ENCODE results near the gene TPSD1.
"Not testable (repeated sequence)": the region's sequence is repeated elsewhere in the genome, so short reads cannot be mapped to it uniquely, and the experiment has no call there.

TPSD1 gene

GRCh38 chr16:1262846-1263221, 7.0 kb downstream of the TPSD1 start:
- no peak for DNase-seq (ENCODE audit: low read depth)

DNA sequence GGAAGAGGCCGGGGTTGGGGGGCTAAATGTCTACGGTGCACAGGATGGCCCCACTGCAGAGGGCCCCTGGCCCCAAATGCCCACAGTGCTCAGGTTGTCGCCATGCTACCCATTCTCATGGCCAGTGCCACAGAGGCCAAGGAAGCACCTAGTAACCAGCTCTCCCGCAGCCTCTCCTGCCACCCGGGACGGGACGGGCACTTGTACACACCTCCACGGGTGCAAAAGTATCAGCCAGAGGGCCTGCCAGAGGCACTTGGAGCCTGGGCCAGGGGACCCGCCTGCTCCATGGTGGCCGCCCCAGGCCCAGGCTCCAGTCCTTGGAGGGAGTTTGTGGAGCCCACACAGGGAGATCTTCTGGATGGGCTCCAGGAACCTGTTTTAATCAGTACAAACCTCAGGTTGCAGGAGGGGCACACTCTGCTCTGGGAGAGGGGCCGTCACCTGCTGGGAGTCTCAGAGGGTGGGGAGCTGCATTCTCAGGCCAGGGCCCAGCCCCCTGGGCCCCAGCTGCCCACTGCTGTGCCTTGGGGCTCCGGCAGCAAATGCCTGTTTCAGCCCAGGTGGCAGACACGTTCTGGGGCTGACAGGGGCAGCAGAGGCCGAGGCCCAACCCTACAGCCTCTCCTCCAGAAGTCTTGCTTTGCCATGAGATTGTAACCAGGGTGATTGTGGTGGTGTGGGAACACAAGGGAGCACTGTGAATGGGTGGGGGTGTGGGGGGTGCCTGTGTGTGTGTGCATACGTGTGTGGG, 7.9 kb downstream of the TPSD1 start:
- DNase-seq (ENCODE audit: low read depth), result no peak

- DNase-seq (ENCODE audit: low read depth), result no peak
Observed at GRCh38 chr16:1264345-1265089, 8.6 kb downstream of the TPSD1 start.

DNA sequence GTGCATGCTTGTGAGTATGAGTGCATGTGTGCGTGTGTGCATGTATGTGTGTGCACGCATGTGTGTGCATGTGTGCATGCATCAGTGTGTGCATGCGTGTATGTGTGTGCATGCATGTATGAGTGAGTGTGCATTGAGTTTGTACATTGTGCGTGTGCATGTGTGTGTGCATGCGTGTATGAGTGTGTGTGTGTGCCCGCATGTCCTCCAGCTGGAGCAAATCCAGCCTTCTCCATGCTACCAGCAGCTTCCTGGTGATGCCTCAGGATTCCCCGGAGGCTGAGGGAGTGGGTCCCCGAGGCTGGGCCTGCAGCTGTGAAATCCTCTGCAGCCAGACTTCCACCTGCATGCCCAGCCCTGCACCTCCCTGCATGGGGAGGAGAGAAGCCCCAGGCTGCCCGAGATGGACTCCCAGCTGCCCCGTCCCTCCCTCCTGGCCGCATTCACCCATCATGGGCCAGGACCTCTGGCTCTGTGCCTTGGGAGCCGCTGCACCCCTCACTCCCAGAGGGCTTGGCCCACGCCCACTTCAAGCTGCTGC, 9.3 kb downstream of the TPSD1 start:
- DNase-seq (ENCODE audit: low read depth), result no peak

DNA sequence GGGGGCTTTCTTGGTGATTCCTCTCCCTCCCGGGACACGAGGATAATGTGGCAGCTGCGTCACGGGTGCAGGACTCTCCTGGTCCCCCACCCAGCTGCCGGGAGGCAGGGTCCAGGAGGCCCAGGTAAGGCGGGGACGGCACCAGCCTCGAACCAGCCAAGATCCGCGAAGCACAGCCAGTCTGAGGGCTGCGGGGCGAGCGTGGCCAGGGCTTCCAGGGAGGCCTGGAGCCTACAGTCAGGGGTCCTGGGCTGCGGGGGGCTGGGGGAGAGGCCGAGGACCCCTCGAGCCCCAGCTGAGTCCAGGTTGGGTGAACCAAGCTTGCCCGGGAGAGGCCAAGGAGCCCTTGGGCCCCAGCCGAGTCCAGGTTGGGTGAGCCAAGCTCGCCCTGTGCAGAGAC, 10.0 kb downstream of the TPSD1 start:
- no peak for DNase-seq (ENCODE audit: low read depth)

DNA sequence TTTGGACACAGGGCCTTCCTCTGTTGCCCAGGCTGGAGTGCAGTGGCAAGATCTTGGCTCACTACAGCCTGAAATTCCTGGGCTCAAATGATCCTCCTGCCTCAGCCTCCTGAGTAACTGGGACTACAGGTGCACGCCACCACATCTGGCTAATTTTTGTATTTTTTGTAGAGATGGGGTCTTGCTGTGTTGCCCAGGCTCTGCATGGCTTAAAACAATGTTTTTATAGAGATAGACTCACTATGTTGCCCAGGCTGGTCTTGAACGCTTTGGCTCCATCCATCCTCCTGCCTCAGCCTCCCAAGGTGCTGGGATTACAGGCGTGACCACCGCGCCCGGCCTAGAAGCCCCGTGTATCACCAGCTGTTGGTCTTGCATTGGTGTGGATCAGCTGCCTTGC, 13.5 kb downstream of the TPSD1 start:
- not testable (repeated sequence) for DNase-seq (ENCODE audit: low read depth)

DNA sequence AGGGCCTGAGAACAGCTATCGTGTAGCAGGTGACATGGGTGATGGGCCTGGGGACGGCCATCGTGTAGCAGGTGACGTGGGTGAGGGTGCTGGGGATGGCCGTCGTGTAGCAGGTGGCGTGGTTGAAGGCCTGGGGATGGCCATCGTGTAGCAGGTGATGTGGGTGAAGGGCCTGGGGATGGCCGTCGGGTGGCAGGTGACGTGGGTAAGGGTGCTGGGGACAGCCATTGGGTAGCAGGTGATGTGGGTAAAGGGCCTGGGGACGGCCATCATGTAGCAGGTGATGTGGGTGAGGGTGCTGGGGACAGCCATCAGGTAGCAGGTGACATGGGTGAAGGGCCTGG, 15.5 kb downstream of the TPSD1 start:
- DNase-seq (ENCODE audit: low read depth), result no peak

DNA sequence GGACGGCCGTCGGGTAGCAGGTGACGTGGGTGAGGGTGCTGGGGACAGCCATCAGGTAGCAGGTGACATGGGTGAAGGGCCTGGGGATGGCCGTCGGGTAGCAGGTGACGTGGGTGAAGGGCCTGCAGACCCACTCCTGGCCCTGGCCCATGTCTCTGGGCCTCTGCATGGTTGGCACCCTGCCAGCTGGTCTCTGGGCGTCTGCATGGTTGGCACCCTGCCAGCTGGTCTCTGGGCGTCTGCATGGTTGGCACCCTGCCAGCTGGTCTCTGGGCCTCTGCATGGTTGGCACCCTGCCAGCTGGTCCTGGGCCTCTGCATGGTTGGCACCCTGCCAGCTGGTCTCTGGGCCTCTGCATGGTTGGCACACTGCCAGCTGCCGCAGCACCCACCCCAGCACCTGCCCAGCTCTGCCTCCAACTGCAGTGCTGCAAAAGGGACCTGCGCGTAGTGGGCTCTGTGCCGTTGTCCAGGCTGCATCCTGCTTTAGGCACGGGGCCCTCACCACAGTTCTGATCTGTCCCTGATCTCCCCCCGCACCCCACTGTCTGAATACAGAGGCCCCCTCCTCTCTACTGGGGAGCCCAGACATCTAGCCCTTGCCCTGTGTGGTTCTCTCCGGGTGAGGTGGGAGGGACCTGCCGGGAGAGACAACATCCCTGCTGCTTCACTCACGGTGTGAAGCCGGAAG, 16.0 kb downstream of the TPSD1 start:
- DNase-seq (ENCODE audit: low read depth), result peak; percentile 25

DNA sequence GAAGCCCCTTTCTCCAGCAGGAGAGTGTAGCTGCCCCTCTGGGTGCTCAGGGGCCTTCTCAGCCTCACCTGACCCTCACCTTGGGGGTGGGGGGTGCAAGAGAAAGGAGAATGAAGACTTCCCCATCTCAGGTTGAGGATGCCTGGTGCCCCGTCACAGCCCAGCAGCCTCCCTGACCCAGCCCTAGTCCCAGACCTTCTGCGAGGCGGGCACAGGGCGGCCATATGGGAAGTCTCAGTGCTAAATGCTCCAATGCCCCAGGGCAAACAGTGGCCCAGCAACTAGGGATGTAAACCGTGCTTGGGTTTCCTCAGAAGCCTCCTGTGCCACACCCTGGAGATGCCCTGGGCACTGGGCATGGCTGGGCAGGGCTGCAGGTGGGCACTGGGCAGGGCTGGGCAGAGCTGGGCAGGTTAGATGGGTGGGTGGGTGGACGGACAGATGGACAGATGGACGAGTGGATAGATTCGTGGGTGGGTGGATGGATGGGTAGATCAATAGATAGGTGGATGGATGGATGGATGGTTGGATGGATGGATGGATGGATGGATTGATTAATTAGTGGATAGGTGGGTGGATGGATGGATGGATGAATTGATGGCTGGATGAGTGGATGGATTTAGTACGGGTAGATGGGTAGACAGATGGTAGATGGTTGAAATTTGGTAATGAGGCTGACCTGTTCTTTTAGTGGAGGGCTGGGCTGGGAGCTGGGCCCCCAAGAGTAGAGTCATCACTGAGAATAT, 16.8 kb downstream of the TPSD1 start:
- DNase-seq (ENCODE audit: low read depth), result no peak

DNA sequence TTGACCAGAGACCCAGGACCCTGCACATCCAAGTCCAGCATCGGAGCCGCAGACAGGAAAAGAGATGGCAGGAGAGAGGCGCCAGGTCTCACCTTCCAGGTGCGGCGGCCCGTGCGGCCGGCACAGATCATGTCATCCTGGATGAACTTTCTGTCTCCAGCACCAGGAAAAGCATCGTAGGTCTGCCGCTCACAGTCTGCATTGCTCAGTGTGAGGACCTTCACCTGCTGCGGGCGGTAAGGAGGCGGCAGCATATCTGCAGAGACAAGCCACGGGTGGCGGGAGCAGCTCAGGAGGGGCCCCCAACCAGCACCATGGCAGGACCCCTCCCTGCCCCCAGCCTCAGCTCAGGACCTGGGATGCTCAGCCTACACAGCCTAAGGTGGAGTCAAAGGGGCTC, 17.9 kb downstream of the TPSD1 start:
- no peak for DNase-seq (ENCODE audit: low read depth)

- DNase-seq (ENCODE audit: low read depth), result no peak
Observed at GRCh38 chr16:1274767-1275166, 18.9 kb downstream of the TPSD1 start.

DNA sequence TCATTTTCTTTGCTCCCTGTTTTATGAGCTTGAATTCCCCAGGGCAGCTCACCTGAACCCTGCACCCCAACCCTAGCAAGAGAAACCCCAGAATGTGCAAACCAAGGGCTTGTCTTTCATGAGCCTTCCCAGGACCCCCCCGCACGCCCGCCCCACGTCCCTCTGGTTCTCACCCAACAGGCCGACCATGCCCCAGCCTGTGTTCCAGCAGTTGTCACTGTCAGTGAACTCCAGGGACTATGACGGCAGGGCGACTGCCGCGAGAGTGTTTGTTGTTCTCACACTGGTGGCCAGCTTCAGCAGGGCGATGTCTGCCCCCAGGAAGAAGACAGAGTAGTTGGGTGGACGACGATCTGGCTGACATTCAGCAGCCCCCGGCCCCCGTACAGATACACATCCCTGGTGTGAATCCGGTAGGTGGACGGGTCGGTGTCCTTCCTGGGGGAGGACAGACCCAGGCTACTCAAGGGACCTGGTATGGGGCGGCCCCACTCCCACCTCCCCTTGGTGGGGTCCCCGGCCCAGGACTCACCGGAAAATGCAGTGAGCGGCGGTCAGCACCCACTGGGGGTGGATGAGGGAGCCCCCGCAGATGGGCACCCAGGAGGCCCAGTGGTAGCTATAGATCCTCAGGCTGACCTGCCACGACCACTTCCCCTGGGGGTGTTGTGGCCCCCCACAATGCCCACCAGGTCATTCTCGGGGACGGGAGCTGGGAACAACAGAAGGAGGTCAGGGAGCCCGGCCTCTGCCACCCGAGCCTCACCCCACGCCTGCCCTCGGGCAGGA, 20.1 kb downstream of the TPSD1 start:
- DNase-seq (ENCODE audit: low read depth), result no peak

DNA sequence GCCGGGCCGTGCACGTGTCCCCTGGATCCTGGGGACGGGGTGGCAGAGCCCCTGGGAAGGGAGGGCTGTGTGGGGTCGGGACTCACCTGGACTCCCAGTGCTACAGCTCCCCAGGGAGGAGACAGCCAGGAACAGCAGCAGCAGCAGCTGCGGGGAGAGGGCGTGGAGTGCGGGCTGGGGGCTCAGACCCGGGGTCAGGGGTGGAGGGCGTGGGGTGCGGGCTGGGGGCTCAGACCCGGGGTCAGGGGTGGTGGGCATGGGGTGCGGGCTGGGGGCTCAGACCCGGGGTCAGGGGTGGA, 20.7 kb downstream of the TPSD1 start:
- no peak for DNase-seq (ENCODE audit: low read depth)

GRCh38 chr16:1277151-1277598, 21.3 kb downstream of the TPSD1 start:
- DNase-seq (ENCODE audit: low read depth), result no peak

- no peak for DNase-seq (ENCODE audit: low read depth)
Observed at GRCh38 chr16:1277617-1278282, 21.9 kb downstream of the TPSD1 start.

DNA sequence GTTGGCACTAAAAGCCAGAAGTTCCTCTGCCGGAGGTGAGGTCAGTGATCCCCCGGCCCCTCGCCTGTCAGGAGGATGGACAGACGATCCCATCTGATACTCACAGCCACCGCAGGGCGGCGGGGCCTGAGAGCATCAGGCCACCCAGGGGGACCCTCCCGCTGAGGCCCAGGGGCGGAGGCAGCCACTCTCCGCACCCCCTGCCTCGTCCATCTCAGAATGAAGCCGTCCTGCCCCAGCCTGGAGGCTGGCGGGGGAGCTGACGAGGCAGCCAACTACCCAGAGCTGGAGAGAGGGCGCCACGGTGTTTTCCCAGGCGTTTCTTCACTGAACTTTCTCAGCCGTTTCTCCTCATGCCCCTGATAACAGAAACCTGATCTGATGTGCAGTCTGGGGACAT, 22.6 kb downstream of the TPSD1 start:
- DNase-seq (ENCODE audit: low read depth), result no peak

GRCh38 chr16:1279081-1279944, 23.4 kb downstream of the TPSD1 start:
- no peak for DNase-seq (ENCODE audit: low read depth)

DNA sequence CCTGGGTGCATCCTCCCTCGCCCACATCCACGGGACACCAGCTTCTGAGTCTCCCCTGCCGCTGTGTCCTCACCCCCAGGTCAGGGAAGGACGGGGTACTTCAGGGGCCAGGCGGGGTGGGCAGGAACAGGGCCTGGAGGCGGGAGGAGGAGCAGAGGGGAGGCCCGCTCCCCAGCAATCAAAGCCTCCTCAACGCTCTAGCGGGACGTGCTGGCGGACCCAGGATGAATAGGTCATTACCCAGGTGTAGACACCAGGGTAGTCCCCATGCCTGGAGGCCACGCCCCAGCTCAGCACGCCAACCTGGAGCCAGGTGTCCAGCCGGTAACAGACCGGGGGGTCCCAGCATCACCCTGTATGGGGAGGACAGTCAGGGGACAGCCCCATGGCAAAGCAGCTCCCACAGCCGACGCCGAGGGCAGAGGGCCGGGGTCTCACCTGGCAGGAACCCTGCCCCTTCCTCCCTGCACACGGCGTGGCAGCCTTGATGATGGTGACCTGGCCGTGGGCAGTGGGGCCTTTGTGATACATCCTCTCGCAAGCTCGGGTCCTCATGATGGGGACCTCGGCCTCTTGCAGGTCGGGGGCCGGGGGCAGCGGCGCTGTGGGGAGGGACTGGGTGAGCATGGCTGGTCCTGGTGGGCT, 24.2 kb downstream of the TPSD1 start:
- DNase-seq (ENCODE audit: low read depth), result no peak

- no peak for DNase-seq (ENCODE audit: low read depth)
Observed at GRCh38 chr16:1280783-1281182, 24.9 kb downstream of the TPSD1 start.

DNA sequence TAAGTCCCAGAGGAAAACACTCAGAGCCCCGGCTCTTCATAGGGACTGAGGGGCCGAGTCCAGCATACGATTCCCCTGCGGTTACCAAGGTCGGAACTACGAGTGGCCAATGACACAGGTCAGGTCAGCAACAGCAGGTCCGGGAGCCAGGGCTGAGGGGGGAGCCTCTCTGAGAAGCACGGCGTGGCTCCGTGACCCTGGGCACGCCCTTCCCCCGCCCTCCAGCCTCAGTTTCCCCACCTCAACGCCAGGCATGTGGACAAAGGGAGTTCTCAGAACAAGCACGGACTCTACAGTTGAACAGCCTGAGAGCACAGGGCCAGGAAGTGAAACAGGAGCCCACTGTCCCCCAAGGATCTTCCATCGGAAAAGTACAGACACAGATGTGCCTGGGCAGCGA, 25.6 kb downstream of the TPSD1 start:
- no peak for DNase-seq (ENCODE audit: low read depth)

Measured in EH (cell line).